ENCODE results near the gene CDC5L.

GRCh38 chr6:44387346-44388134 lies at the start of gene CDC5L:
- TF ChIP-seq, protein P1, sequence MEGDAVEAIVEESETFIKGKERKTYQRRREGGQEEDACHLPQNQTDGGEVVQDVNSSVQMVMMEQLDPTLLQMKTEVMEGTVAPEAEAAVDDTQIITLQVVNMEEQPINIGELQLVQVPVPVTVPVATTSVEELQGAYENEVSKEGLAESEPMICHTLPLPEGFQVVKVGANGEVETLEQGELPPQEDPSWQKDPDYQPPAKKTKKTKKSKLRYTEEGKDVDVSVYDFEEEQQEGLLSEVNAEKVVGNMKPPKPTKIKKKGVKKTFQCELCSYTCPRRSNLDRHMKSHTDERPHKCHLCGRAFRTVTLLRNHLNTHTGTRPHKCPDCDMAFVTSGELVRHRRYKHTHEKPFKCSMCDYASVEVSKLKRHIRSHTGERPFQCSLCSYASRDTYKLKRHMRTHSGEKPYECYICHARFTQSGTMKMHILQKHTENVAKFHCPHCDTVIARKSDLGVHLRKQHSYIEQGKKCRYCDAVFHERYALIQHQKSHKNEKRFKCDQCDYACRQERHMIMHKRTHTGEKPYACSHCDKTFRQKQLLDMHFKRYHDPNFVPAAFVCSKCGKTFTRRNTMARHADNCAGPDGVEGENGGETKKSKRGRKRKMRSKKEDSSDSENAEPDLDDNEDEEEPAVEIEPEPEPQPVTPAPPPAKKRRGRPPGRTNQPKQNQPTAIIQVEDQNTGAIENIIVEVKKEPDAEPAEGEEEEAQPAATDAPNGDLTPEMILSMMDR (conservative IDR thresholded peaks at IDR 0.05; ENCODE audit: low read length), result no peak
- TF ChIP-seq EZH2phosphoT487 (IDR thresholded peaks at IDR 0.05; ENCODE audit: borderline replicate concordance), result no peak
